ENCODE measurements around the gene THOC7.
A peak's percentile ranks its signal among the peaks of the same experiment; 100 is the strongest.

Gene THOC7

DNA sequence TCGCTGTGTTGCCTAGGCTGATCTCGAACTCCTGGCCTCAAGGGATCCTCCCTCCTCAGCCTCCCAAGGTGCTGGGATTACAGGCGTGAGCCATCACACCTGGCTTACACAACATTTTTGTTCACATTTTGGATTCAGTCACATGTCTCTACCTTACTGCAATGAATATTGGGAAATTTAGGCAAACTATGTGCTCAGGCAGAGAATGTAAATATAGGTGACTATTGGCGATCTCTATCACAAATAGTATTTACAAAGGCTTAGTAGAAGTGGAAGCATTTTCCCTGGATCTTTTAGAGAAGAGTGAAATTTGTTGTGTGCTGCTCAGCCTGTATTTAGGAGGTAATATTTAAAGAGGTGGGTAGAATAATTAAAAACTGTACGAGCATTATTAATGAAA is 27.9 kb upstream of the THOC7 start:
- TF ChIP-seq, protein P1, sequence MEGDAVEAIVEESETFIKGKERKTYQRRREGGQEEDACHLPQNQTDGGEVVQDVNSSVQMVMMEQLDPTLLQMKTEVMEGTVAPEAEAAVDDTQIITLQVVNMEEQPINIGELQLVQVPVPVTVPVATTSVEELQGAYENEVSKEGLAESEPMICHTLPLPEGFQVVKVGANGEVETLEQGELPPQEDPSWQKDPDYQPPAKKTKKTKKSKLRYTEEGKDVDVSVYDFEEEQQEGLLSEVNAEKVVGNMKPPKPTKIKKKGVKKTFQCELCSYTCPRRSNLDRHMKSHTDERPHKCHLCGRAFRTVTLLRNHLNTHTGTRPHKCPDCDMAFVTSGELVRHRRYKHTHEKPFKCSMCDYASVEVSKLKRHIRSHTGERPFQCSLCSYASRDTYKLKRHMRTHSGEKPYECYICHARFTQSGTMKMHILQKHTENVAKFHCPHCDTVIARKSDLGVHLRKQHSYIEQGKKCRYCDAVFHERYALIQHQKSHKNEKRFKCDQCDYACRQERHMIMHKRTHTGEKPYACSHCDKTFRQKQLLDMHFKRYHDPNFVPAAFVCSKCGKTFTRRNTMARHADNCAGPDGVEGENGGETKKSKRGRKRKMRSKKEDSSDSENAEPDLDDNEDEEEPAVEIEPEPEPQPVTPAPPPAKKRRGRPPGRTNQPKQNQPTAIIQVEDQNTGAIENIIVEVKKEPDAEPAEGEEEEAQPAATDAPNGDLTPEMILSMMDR (IDR thresholded peaks at IDR 0.05): no peak
- H3K27ac Mint-ChIP-seq: peak overlapping the region; percentile 66
- no peak overlapping the region for H3K4me3 Mint-ChIP-seq
- H3K36me3 Mint-ChIP-seq (ENCODE audit: low read depth): peaks cover 5% of the 10 kb centered on the region
- H3K9me3 Mint-ChIP-seq: no peaks in the 10 kb centered on the region
- peaks cover 19% of the 10 kb centered on the region for H3K4me1 Mint-ChIP-seq
- no peak for DNase-seq
- H3K27me3 Mint-ChIP-seq (ENCODE audit: low read depth, poor library complexity): no peaks in the 10 kb centered on the region

DNA sequence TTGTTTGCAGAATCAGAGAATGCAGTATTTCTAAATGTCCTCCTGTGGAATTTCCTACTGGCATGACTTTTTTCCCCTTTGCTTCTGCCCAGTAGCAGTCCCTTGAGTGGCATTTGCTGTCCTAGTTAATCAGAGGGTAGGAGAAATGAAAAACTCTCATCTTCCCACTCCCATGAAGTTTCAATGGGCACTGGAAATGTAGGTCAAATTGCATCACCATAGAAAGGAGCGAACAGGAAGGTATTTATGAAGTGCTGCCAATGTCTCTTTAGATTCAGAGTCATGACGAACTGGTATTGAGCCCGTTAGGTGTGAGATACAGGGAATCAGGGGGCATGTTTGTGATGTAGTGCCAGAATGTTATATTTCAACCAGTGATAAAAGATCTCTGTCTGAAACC is 23.3 kb upstream of the THOC7 start:
- peaks cover 15% of the 10 kb centered on the region for H3K4me1 Mint-ChIP-seq
- H3K4me3 Mint-ChIP-seq: no peak overlapping the region
- DNase-seq: no peak
- H3K27ac Mint-ChIP-seq: peak overlapping the region; percentile 31
- H3K36me3 Mint-ChIP-seq (ENCODE audit: low read depth): peaks cover 5% of the 10 kb centered on the region
- TF ChIP-seq, protein P1 (IDR thresholded peaks at IDR 0.05): no peak
- no peaks in the 10 kb centered on the region for H3K9me3 Mint-ChIP-seq
- no peaks in the 10 kb centered on the region for H3K27me3 Mint-ChIP-seq (ENCODE audit: low read depth, poor library complexity)

DNA sequence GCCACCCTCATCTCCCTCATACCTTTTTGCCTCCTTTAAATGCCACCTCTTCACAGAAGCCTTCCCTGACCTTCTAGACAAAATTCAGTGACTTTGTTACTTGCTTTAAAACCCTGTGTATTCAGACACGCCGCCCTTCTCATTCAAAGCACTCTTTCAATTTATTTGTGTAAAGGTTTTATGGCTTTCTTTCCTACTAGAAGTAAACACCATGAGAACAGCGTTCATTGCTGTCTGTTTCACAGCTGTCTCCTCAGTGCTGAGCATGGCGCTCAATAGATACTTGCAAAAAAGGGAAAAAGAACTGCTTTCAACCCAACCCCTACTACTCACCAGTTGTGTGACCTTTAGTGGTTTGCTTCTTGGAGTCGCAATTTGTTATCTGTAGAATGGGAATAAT is 17.0 kb upstream of the THOC7 start:
- Mint-ChIP-seq H3K27me3 (ENCODE audit: low read depth, poor library complexity) (no peaks in the 10 kb centered on the region), H3K4me1 (peaks cover 44% of the 10 kb centered on the region), H3K27ac (peak overlapping the region; percentile 14), H3K36me3 (ENCODE audit: low read depth) (no peaks in the 10 kb centered on the region), H3K9me3 (no peaks in the 10 kb centered on the region), H3K4me3 (no peak overlapping the region)
- TF ChIP-seq, protein P1 (IDR thresholded peaks at IDR 0.05): no peak
- DNase-seq: no peak

DNA sequence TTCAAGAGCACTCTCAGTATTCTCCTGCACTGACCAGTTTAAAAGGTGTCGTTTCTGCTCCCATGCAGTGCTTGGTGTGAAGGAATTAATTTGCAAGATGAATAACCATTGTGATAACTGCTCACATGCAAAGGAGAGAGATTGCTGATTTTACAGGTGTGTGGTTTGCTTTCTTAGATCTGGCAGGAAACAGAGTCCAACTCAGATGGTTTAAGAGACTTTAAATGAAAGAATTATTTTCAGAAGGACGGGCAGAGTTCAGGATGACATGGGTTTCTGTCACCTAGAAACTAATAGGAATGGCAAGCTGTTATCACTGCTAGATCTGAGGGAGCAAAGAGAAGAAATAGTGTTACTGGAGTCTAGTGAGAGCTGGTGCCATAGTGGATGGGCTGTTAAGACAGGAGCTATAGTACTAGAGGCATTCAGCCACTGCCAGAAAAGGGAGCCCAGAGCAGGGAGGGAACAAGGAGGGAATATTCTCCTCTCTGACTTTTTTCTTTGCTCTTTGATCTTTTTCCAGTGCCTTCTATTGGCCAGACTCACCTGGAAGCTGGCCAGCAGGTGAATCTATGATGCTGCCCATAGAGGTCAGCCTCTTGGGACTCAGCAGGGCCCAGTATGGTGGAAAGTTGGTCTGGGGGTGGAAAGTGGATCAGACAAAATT is 14.9 kb upstream of the THOC7 start:
- no peak for DNase-seq
- no peaks in the 10 kb centered on the region for H3K9me3 Mint-ChIP-seq
- H3K4me1 Mint-ChIP-seq: peaks cover 47% of the 10 kb centered on the region
- no peak overlapping the region for H3K4me3 Mint-ChIP-seq
- H3K27ac Mint-ChIP-seq: peak overlapping the region; percentile 22
- H3K27me3 Mint-ChIP-seq (ENCODE audit: low read depth, poor library complexity): no peaks in the 10 kb centered on the region
- peaks cover 6% of the 10 kb centered on the region for H3K36me3 Mint-ChIP-seq (ENCODE audit: low read depth)
- TF ChIP-seq, protein P1 (IDR thresholded peaks at IDR 0.05): no peak

DNA sequence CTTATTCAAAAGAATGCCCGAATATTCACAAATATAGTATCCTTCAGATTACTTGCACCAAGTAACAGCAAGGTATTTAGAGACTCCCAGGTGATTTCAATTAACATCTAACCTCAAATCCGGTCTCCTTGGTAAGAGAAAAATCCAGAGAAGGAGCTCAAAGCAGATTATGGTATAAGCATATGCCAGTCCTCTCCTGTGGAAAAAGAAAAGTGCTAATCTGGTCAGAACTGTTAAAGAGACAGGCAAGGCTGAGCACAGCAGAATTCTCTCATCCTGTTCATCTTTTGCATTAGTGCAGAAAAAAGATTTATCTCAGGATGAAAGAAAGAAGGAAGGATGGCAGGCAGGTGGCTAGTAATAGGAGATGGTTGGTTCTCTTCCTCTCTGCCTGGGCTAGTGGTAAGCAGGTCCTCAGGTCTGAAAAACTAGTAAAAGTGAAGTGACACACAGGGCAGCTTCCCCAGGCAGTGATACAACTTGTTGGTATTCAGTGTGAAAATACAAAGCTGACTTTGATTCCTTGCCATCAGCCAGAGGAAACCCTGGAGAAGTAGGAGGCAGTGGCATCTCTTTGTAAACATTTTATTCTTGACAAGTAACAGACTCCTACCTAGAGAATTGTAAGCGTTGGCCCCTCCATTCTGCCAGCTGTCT is 14.3 kb upstream of the THOC7 start:
- Mint-ChIP-seq H3K27ac (peak overlapping the region; percentile 22), H3K27me3 (ENCODE audit: low read depth, poor library complexity) (no peaks in the 10 kb centered on the region), H3K4me3 (no peak overlapping the region), H3K4me1 (peaks cover 44% of the 10 kb centered on the region), H3K9me3 (no peaks in the 10 kb centered on the region), H3K36me3 (ENCODE audit: low read depth) (peaks cover 7% of the 10 kb centered on the region)
- TF ChIP-seq, protein P1 (IDR thresholded peaks at IDR 0.05): no peak
- no peak for DNase-seq

DNA sequence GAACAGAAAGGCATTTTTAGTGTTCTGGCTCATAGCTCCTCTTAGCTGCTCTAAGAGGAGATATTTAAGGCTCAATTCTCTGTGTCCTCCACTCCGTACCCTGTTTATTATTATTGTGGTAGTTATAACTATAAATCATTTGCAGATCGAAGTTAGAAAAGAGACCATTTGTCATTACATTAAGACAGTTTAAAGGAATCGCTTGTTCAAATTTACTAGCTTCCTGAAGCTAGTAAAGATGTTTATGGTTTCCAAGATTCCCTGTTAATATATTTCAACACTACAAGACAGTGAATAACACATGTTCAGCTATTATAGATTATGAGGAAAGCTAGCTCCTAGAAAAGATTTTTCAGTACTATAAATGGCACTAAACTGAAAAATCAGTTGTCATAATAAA is 12.7 kb upstream of the THOC7 start:
- Mint-ChIP-seq H3K27me3 (ENCODE audit: low read depth, poor library complexity) (no peaks in the 10 kb centered on the region), H3K27ac (no peak overlapping the region), H3K4me1 (peaks cover 59% of the 10 kb centered on the region), H3K4me3 (no peak overlapping the region), H3K9me3 (no peaks in the 10 kb centered on the region), H3K36me3 (ENCODE audit: low read depth) (peaks cover 12% of the 10 kb centered on the region)
- DNase-seq: no peak
- TF ChIP-seq, protein P1 (IDR thresholded peaks at IDR 0.05): no peak
